ENCODE data around the gene PRR18. TPM values are rescaled to one million over a fixed set of nuclear protein-coding genes. Genes with fewer than 3 reads are reported as not detected.
A peak's percentile ranks its signal among the peaks of the same experiment; 100 is the strongest.

The PRR18 gene
- total RNA-seq, 4 donors from 2014 or later, result 0.21 to 0.67 (median 0.59) TPM; not detected in 1

- Histone ChIP-seq H3K4me3 (replicated peaks in 1 of 3) (no peak overlapping the region), H3K27ac (no peak overlapping the region), H3K9me3 (no peaks in the 10 kb centered on the region), H3K27me3 (no peaks in the 10 kb centered on the region), H3K4me1 (peaks cover 0 to 7% of the 10 kb centered on the region in 2 donors), H3K36me3 (no peaks in the 10 kb centered on the region)
- TF ChIP-seq, protein P1, sequence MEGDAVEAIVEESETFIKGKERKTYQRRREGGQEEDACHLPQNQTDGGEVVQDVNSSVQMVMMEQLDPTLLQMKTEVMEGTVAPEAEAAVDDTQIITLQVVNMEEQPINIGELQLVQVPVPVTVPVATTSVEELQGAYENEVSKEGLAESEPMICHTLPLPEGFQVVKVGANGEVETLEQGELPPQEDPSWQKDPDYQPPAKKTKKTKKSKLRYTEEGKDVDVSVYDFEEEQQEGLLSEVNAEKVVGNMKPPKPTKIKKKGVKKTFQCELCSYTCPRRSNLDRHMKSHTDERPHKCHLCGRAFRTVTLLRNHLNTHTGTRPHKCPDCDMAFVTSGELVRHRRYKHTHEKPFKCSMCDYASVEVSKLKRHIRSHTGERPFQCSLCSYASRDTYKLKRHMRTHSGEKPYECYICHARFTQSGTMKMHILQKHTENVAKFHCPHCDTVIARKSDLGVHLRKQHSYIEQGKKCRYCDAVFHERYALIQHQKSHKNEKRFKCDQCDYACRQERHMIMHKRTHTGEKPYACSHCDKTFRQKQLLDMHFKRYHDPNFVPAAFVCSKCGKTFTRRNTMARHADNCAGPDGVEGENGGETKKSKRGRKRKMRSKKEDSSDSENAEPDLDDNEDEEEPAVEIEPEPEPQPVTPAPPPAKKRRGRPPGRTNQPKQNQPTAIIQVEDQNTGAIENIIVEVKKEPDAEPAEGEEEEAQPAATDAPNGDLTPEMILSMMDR (IDR thresholded peaks at IDR 0.05), result no peak
- TF ChIP-seq POLR2A (IDR thresholded peaks at IDR 0.05), result no peak
- WGBS, 2 donors, result 73 to 75% methylated on average over 1 of the region's 1 CpG
- DNase-seq, result no peak
- intact Hi-C loops (cut with DNase I), result no loop called here
Measured at GRCh38 chr6:166312832-166313231, 4.6 kb upstream of the PRR18 start.

DNA sequence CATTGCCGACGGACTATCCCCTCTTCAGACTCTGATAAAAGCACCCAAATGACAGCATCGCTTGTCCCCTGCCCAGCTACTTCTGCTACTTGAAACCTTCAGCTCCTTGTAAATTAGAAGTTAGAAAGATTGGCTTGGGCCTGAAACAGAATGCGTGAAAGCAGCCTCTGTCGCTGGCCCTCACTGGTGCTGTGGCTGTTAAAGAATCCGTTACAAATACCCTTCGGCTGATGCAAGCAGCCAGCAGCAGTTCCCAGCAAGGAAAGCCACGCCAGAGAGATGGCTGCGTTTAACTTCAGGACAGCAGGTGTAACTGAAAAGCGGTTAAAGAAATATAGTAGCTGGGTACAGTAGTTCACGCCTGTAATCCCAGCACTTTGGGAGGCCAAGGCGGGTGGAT lies 2.4 kb upstream of the PRR18 start:
- Histone ChIP-seq H3K36me3 (no peaks in the 10 kb centered on the region), H3K4me3 (replicated peaks in 1 of 3) (no peak overlapping the region), H3K9me3 (no peaks in the 10 kb centered on the region), H3K4me1 (peaks cover 0 to 16% of the 10 kb centered on the region in 2 donors), H3K27me3 (no peaks in the 10 kb centered on the region), H3K27ac (no peak overlapping the region)
- DNase-seq, result no peak
- 87 to 91% methylated on average over 12 of the region's 12 CpGs for WGBS, 2 donors
- intact Hi-C loops (cut with DNase I), result no loop called here
- TF ChIP-seq, protein P1 (IDR thresholded peaks at IDR 0.05), result no peak
- TF ChIP-seq POLR2A (IDR thresholded peaks at IDR 0.05), result no peak

- intact Hi-C loops (cut with DNase I), result no loop called here
- DNase-seq, result no peak
Measured at GRCh38 chr6:166309977-166310376, 1.8 kb upstream of the PRR18 start.

GRCh38 chr6:166308769-166309589 lies 787 bp upstream of the PRR18 start:
- TF ChIP-seq, protein P1 (IDR thresholded peaks at IDR 0.05), result no peak
- TF ChIP-seq POLR2A (IDR thresholded peaks at IDR 0.05), result no peak
- 44 to 69% methylated on average over 10 to 11 of the region's 11 CpGs for WGBS, 2 donors
- Histone ChIP-seq H3K27ac (no peak overlapping the region), H3K27me3 (no peaks in the 10 kb centered on the region), H3K9me3 (no peaks in the 10 kb centered on the region), H3K4me1 (peaks cover 0 to 16% of the 10 kb centered on the region in 2 donors), H3K36me3 (no peaks in the 10 kb centered on the region), H3K4me3 (replicated peaks in 1 of 3) (peak overlapping the region in 1 of 3 donors; percentile 32)
- no peak for DNase-seq
- intact Hi-C loops (cut with DNase I), result no loop called here

More at GRCh38 chr6:166309977-166310376, 1.8 kb upstream of the PRR18 start:
- no peaks in the 10 kb centered on the region for H3K36me3 ChIP-seq
- no peaks in the 10 kb centered on the region for H3K9me3 ChIP-seq
- WGBS, 2 donors, result 86 to 92% methylated on average over 9 of the region's 9 CpGs
- H3K4me3 ChIP-seq (replicated peaks in 1 of 3), result no peak overlapping the region
- H3K27me3 ChIP-seq, result no peaks in the 10 kb centered on the region
- H3K27ac ChIP-seq, result no peak overlapping the region
- peaks cover 0 to 16% of the 10 kb centered on the region in 2 donors for H3K4me1 ChIP-seq
- TF ChIP-seq, protein P1 (IDR thresholded peaks at IDR 0.05), result no peak
- no peak for TF ChIP-seq POLR2A (IDR thresholded peaks at IDR 0.05)

Measured in thyroid gland (tissue), 4 donors.